Measurements from ENCODE around the gene ELAC2.

- no peak for TF ChIP-seq ZNF274 (IDR thresholded peaks at IDR 0.05; ENCODE audit: low read depth, low read length)
- no peak for TF ChIP-seq YY1 (IDR thresholded peaks at IDR 0.05; ENCODE audit: insufficient read depth, insufficient read length)
These were observed 12.9 kb upstream of the ELAC2 start for GRCh38 chr17:13030459-13031300.

Measured in NT2/D1 (cell line).